HG02759 (cell line): Measurements from ENCODE around the gene HMGXB3.
A peak's percentile ranks its signal among the peaks of the same experiment; 100 is the strongest.
"Not testable (repeated sequence)": the region's sequence is repeated elsewhere in the genome, so short reads cannot be mapped to it uniquely, and the experiment has no call there.

ENCODE experiments used
- ATAC-seq: cut with Tn5 transposase; IDR thresholded peaks from one replicate; pipeline ENCODE4 v1.9.1; 2021; ENCODE audit warnings: mild to moderate bottlenecking, moderate library complexity; ENCODE audit not compliant: unreplicated experiment

Gene HMGXB3

DNA sequence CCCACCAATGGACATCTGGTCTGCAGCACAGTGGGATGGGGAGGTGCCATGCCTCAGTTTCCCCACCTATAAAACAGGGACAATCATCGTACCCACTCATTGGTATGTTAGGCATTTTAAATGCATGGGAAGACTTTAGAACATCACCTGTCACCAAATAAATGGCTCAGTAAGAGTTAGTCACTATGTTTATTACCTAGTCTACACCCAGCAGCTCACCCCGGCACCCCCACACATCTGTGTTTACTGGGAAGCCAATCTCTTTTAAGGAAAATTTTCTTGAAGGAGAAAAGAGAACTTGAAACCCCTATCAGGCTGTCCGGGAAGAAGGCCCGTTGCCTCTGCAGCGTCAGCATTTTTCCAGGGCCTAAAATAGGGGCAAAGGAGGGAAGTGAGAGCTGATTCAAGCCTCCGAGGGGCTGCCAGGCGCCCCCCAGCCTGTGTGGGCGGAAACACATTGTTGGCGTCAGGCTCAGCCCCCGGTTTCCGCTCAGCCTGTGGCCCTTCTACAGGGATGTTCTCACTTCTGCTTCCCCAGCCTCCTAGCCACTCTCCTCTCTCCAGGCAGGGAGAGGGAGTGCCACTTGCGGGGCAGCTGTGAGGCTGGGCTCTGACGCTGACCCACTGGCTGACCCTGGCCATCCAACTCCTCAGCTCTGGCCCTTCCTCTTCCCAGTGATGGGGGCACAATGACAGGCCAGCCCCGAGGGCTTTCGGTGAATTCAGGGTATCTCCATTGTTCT lies 81.2 kb downstream of the HMGXB3 start:
- peak; percentile 90 for ATAC-seq

DNA sequence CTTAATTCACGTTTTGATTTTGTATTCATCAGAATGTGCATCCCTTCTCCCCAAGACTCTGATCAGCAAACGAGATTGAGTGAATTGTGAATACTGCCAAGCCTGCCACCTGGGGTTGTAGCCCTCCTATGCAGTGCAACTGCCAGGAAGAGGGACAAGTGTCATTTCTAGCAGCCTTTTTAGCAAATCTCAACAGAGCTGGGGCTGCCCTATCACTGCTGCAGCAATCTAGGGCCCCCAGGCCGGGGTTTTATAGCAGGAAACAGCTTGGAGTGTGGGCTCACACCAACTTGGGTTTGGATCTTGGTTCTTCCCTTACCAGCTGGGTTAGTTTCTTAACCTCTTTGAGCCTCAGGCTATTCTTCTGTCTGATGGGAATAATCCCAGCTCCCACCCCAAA lies 81.8 kb downstream of the HMGXB3 start:
- ATAC-seq = peak; percentile 16

GRCh38 chr5:150082889-150083288 lies 82.3 kb downstream of the HMGXB3 start:
- ATAC-seq = no peak

DNA sequence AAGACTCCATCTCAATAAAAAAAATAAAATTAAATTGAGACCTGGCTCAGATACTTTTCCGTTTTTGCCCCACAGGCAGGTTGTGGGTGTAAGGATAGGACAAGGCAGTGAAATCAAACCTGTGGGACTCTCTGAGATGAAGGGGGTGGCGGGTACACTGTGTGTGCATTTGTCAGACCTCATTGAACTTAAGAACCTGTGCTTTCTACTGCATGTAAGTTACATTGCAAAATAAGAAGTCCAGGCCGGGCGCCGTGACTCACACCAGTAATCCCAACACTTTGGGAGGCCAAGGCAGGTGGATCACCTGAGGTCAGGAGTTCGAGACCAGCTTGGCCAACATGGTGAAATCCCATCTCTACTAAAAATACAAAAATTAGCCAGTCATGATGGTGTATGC lies 84.2 kb downstream of the HMGXB3 start:
- ATAC-seq = not testable (repeated sequence)

DNA sequence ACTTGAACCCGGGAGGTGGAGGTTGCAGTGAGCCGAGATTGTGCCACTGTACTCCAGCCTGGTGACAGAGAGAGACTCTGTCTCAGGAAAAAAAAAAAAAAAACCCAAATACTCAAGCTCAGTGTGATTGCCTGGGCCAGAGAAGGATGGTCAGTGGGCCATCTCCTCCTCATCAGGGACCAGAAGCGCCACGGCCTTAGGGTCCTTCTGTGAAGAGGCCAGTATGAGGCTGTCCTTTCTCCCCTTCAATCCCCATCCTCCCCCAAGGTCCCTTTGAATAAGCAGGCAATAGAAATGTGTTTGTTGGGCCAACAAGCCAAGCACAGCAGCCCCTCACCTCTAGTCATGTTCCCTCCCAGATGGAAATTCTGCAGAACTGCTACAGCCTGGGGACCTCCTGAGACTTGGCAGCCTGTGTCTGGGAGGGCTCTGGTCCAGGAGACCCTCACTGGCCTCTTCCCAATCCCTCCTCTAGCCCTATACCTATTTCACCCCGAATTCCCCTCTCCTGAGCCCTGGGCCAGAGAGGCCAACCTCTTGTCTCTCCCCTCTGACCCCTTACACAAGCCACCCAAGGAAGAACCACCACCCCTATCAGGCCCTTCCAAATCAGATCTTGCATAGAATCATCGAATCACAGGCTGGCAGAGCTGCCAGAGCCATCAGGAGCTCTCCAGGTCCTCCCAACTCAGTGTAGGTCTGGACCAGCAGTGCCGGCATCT lies 84.8 kb downstream of the HMGXB3 start:
- no peak for ATAC-seq

GRCh38 chr5:150085950-150086715 lies 85.6 kb downstream of the HMGXB3 start, which contains the start of gene CSF1R:
CSF1R (minus strand) TSS chr5:150086554; CDS start chr5:150086427, 127 bp downstream.
- ATAC-seq = no peak

DNA sequence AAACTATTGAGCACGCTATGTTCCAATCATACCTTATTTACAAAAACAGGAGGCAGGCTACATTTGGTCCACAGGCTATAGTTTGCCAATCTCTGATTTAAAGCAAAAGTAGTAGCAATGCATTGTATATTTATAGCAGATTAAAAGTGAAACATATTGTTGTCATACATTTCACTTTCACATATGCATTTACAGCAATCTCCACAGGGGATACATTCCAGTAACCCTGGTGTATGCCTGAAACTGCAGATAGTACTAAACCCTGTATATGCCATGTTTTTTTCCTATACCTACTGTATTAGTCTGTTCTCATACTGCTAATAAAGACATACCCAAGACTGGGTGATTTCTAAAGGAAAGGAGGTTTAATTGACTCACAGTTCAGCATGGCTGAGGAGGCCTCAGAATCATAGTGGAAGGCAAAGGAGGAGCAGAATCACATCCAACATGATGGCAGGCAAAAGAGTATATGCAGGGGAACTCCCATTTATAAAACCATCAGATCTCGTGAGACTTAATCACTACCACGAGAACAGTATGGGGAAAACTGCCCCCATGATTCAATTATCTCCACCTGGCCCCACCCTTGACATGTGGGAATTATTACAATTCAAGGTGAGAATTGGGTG lies 91.7 kb downstream of the HMGXB3 start:
- no peak for ATAC-seq

DNA sequence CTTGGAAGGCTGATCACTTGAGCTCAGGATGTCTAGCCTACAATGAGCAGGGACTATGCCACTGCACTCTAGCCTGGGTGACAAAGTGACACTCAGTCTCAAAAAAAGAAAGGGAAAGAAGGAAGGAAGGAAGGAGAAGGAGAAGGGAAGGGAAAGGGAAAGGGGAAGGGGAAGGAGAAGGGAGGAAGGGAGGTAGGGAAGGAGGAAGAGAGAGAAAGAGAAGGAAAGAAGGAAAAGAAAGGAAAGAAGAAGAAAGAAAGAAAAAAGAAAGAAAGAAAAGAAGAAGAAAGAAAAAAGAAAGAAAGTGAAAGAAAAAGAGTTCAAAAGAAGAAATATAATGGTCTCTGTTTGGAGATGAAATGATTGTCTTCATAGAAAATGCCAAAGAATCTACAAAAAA lies 96.6 kb downstream of the HMGXB3 start:
- no peak for ATAC-seq

DNA sequence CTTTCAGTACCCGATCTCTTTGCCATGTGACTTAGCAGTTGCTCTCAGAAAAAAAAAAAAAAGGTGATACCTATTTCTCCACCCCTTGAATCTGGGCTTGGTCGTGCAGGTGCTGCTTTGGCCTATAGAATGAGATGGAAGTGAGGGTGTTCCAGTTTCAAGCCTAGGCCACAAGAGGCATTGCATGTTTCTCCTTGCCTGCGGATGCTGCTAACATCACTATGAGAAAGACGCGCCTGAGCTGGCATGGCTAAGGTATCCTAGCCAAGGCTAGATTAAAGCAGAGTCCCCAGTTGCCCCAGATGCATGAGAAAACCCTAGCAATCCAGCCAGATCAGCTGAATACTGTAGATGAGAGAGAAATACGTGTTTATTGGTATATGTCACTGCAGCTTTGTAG lies 100.5 kb downstream of the HMGXB3 start:
- no peak for ATAC-seq
